ENCODE measurements around the gene MBD6. TPM values are rescaled to one million over a fixed set of nuclear protein-coding genes. Genes with fewer than 3 reads are reported as not detected.

Gene MBD6
- total RNA-seq, 3 donors from 2014 or later = 12.6 to 26.1 (median 19.7) TPM

DNA sequence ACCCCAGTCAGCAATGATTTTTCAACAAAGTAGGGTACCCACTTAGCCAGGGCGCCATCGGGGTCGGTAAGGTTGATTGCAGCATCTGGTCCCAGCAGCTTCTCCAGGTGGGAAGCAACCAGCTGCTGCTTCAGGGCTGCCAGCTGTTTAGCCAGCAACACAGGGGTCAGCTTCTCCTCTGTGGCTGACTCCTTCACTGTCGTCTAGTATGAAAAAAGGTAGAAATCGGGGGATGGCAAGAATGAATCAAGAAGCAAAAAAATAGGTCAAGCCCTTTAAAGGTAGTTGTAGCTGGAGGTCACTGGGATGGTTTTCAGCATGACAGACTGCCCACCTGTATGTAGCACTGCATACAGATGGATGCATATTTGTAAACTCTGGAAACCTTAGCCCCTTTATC is 11.6 kb downstream of the MBD6 start:
- intact Hi-C loops (cut with DNase I; ENCODE audit: low total_unique reads) = no loop called here
- DNase-seq (ENCODE audit: low spot score in 2 of 2) = no peak

GRCh38 chr12:57534991-57535543 is 12.4 kb downstream of the MBD6 start:
- Histone ChIP-seq H3K4me3 (no peak overlapping the region), H3K27ac (no peak overlapping the region), H3K4me1 (no peaks in the 10 kb centered on the region), H3K27me3 (no peaks in the 10 kb centered on the region), H3K9me3 (no peaks in the 10 kb centered on the region), H3K36me3 (peaks cover 4% of the 10 kb centered on the region)
- no peak for TF ChIP-seq POLR2A (IDR thresholded peaks at IDR 0.05)
- no peak for TF ChIP-seq CTCF (IDR thresholded peaks at IDR 0.05)
- TF ChIP-seq POLR2AphosphoS5 (IDR thresholded peaks at IDR 0.05) = no peak
- intact Hi-C loops (cut with DNase I; ENCODE audit: low total_unique reads) = no loop called here
- no peak for DNase-seq (ENCODE audit: low spot score in 2 of 2)

More for the DNA sequence above, 11.6 kb downstream of the MBD6 start:
- Histone ChIP-seq H3K4me1 (no peaks in the 10 kb centered on the region), H3K9me3 (no peaks in the 10 kb centered on the region), H3K36me3 (peaks cover 4% of the 10 kb centered on the region), H3K4me3 (no peak overlapping the region), H3K27me3 (no peaks in the 10 kb centered on the region), H3K27ac (no peak overlapping the region)
- TF ChIP-seq POLR2A (IDR thresholded peaks at IDR 0.05) (no peak), POLR2AphosphoS5 (IDR thresholded peaks at IDR 0.05) (no peak), CTCF (IDR thresholded peaks at IDR 0.05) (no peak)

- Histone ChIP-seq H3K36me3 (peaks cover 4% of the 10 kb centered on the region), H3K4me3 (no peak overlapping the region), H3K27me3 (no peaks in the 10 kb centered on the region), H3K4me1 (no peaks in the 10 kb centered on the region), H3K27ac (peak overlapping the region in 1 of 2 donors; percentile 4), H3K9me3 (no peaks in the 10 kb centered on the region)
- TF ChIP-seq POLR2A (IDR thresholded peaks at IDR 0.05) (no peak), CTCF (IDR thresholded peaks at IDR 0.05) (no peak), POLR2AphosphoS5 (IDR thresholded peaks at IDR 0.05) (no peak)
- DNase-seq (ENCODE audit: low spot score in 2 of 2) = no peak
- intact Hi-C loops (cut with DNase I; ENCODE audit: low total_unique reads) = no loop called here
Observed at GRCh38 chr12:57535764-57536596, 13.4 kb downstream of the MBD6 start.

DNA sequence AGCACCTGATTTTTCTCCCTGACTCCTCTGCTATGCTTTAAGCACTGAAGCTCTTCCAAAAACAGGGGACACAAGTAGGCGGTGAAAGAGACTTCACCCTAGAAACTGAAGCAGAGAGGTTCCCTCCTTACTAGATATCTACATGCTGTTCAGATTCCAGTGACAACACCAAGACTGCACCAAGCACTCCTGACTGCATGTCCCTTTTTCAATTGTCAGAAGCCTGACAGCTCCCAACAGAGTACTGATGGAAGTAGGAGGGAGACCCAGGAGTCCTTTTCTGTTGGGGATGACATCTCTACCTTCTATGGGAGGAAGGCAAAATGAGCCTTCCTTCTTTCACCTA is 13.9 kb downstream of the MBD6 start:
- DNase-seq (ENCODE audit: low spot score in 2 of 2) = no peak
- Histone ChIP-seq H3K4me3 (no peak overlapping the region), H3K27me3 (no peaks in the 10 kb centered on the region), H3K4me1 (no peaks in the 10 kb centered on the region), H3K27ac (no peak overlapping the region), H3K36me3 (peaks cover 4% of the 10 kb centered on the region), H3K9me3 (no peaks in the 10 kb centered on the region)
- intact Hi-C loops (cut with DNase I; ENCODE audit: low total_unique reads) = no loop called here
- TF ChIP-seq CTCF (IDR thresholded peaks at IDR 0.05) = no peak

- Histone ChIP-seq H3K4me3 (no peak overlapping the region), H3K27me3 (no peaks in the 10 kb centered on the region), H3K36me3 (no peaks in the 10 kb centered on the region), H3K9me3 (no peaks in the 10 kb centered on the region), H3K27ac (no peak overlapping the region), H3K4me1 (no peaks in the 10 kb centered on the region)
- TF ChIP-seq CTCF (IDR thresholded peaks at IDR 0.05) = no peak
- no peak for TF ChIP-seq POLR2AphosphoS5 (IDR thresholded peaks at IDR 0.05)
- TF ChIP-seq POLR2A (IDR thresholded peaks at IDR 0.05) = no peak
- intact Hi-C loops (cut with DNase I; ENCODE audit: low total_unique reads) = no loop called here
- DNase-seq (ENCODE audit: low spot score in 2 of 2) = no peak
Observed at GRCh38 chr12:57539134-57539768, 16.6 kb downstream of the MBD6 start.
